ENCODE results near the gene UGGT1. TPM values are rescaled to one million over a fixed set of nuclear protein-coding genes. Genes with fewer than 3 reads are reported as not detected.

The UGGT1 gene
- total RNA-seq, 1 experiment from 2014 or later, result 51.8 TPM

- Histone ChIP-seq H3K36me3 (ENCODE audit: control insufficient read depth in 1 of 2, insufficient read depth in 2 of 2, low read length in 2 of 2) (no peaks in the 10 kb centered on the region), H2AFZ (ENCODE audit: low read depth, low read length, poor library complexity, severe bottlenecking) (no peak overlapping the region), H3K4me2 (ENCODE audit: low read length) (no peak overlapping the region), H3K27me3 (ENCODE audit: insufficient read depth, low read length) (no peaks in the 10 kb centered on the region), H3K79me2 (ENCODE audit: insufficient read depth, low read length) (no peaks in the 10 kb centered on the region), H3K9me3 (ENCODE audit: control insufficient read depth in 1 of 2, insufficient read depth in 1 of 2, low read depth in 1 of 2, low read length in 2 of 2) (no peaks in the 10 kb centered on the region), H3K9me2 (ENCODE audit: insufficient read depth) (no peaks in the 10 kb centered on the region), H3K4me1 (ENCODE audit: control insufficient read depth in 1 of 2, insufficient read depth in 2 of 2, low read length in 2 of 2) (no peaks in the 10 kb centered on the region), H3K27ac (ENCODE audit: low read depth, low read length) (no peak overlapping the region), H3K9ac (ENCODE audit: low read length) (no peak overlapping the region), H3K4me3 (replicated peaks in 1 of 2; ENCODE audit: low read depth in 1 of 2, low read length in 2 of 2) (no peak overlapping the region), H4K20me1 (ENCODE audit: insufficient read depth) (no peaks in the 10 kb centered on the region)
- intact Hi-C loops (cut with micrococcal nuclease), result loop anchor here (10.0 kb wide), 3 partner anchors 250 to 1860 kb away; partner anchors contain the start of gene HS6ST1
- ChIA-PET RAD21 (ENCODE audit: low non-redundant PET in 1 of 2, low total read pairs in 2 of 2, uncharacterized antibody in 2 of 2, unreplicated experiment in 2 of 2) (no interaction called here), CTCF (interaction anchor here (1.2 to 1.5 kb wide), 2 partner anchors 8 to 441 kb away, joined by 3 to 4 read pairs; no protein-coding TSS in a partner anchor), POLR2A (no interaction called here)
- no TSS peak for BruUV-seq (replicated peaks)
- TF ChIP-seq POLR2A (IDR thresholded peaks at IDR 0.05; ENCODE audit: borderline replicate concordance, extremely low read depth, insufficient read depth, insufficient read length) (no peak), ZBTB33 (IDR thresholded peaks at IDR 0.05; ENCODE audit: extremely low read depth, insufficient replicate concordance, low read length) (no peak)
- ATAC-seq (no peak), DNase-seq (ENCODE audit: low read depth, low spot score) (no peak)
These were observed 26.6 kb upstream of the UGGT1 start for GRCh38 chr2:128064353-128064752.

DNA sequence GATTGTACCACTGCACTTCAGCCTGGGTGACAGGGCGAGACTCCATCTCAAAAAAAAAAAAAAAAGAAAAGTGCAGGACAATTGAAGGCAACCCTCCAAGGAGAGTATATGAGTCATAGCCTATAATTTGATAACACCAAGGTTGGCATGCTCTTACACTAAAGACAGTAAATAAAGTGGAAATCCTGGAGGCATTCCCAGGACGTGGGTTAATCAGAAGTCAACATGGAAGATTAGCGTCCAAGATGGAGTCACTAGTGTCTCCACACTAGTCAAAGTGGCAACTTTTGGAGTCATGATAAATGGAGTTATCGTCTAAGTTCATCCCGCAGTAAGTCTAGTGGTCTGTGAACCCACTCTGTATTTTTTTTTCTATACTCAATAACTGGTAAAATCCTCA is 21.2 kb upstream of the UGGT1 start:
- no peak overlapping the region for H3K4me3 ChIP-seq (replicated peaks in 1 of 2; ENCODE audit: low read depth in 1 of 2, low read length in 2 of 2)
- no peaks in the 10 kb centered on the region for H3K9me3 ChIP-seq (ENCODE audit: control insufficient read depth in 1 of 2, insufficient read depth in 1 of 2, low read depth in 1 of 2, low read length in 2 of 2)
- no peak overlapping the region for H3K27ac ChIP-seq (ENCODE audit: low read depth, low read length)
- ChIA-PET RAD21 (ENCODE audit: low non-redundant PET in 1 of 2, low total read pairs in 2 of 2, uncharacterized antibody in 2 of 2, unreplicated experiment in 2 of 2) (interaction anchor here in 1 of 2 experiments (0.6 kb wide), 1 partner anchor 16 kb away, joined by 5 read pairs; no protein-coding TSS in a partner anchor), CTCF (no interaction called here), POLR2A (no interaction called here)
- no peak overlapping the region for H3K9ac ChIP-seq (ENCODE audit: low read length)
- no peak for ATAC-seq
- intact Hi-C loops (cut with micrococcal nuclease), result loop anchor here (10.0 kb wide), 3 partner anchors 245 to 1855 kb away; partner anchors contain the start of gene HS6ST1
- no peaks in the 10 kb centered on the region for H3K4me1 ChIP-seq (ENCODE audit: control insufficient read depth in 1 of 2, insufficient read depth in 2 of 2, low read length in 2 of 2)
- BruUV-seq (replicated peaks), result no TSS peak
- no peaks in the 10 kb centered on the region for H3K9me2 ChIP-seq (ENCODE audit: insufficient read depth)
- no peak overlapping the region for H2AFZ ChIP-seq (ENCODE audit: low read depth, low read length, poor library complexity, severe bottlenecking)
- no peaks in the 10 kb centered on the region for H3K79me2 ChIP-seq (ENCODE audit: insufficient read depth, low read length)
- no peaks in the 10 kb centered on the region for H3K27me3 ChIP-seq (ENCODE audit: insufficient read depth, low read length)
- H4K20me1 ChIP-seq (ENCODE audit: insufficient read depth), result no peaks in the 10 kb centered on the region
- no peak for DNase-seq (ENCODE audit: low read depth, low spot score)
- H3K36me3 ChIP-seq (ENCODE audit: control insufficient read depth in 1 of 2, insufficient read depth in 2 of 2, low read length in 2 of 2), result no peaks in the 10 kb centered on the region
- H3K4me2 ChIP-seq (ENCODE audit: low read length), result no peak overlapping the region
- TF ChIP-seq ATF3 (IDR thresholded peaks at IDR 0.05) (no peak), EZH2phosphoT487 (IDR thresholded peaks at IDR 0.05; ENCODE audit: borderline replicate concordance) (no peak), TCF7L2 (IDR thresholded peaks at IDR 0.05; ENCODE audit: borderline replicate concordance, extremely low read depth, insufficient read depth, insufficient read length) (no peak), ELF1 (IDR thresholded peaks at IDR 0.05; ENCODE audit: borderline replicate concordance, low read depth) (no peak), CTCF (IDR thresholded peaks at IDR 0.05 in 2 of 3, conservative IDR thresholded peaks at IDR 0.05 in 1 of 3; ENCODE audit: borderline replicate concordance in 1 of 3, insufficient read depth in 1 of 3, low read depth in 2 of 3, low read length in 2 of 3) (no peak), EGR1 (IDR thresholded peaks at IDR 0.05; ENCODE audit: low read depth) (no peak), MAX (IDR thresholded peaks at IDR 0.05) (no peak), CEBPB (IDR thresholded peaks at IDR 0.05; ENCODE audit: low read depth) (no peak), ZNF274 (IDR thresholded peaks at IDR 0.05; ENCODE audit: low read depth, low read length) (no peak), ZBTB33 (IDR thresholded peaks at IDR 0.05; ENCODE audit: extremely low read depth, insufficient replicate concordance, low read length) (no peak), CBX3 (IDR thresholded peaks at IDR 0.05; ENCODE audit: low read depth) (no peak), YY1 (IDR thresholded peaks at IDR 0.05; ENCODE audit: extremely low read depth, insufficient replicate concordance, low read depth, low read length) (no peak)

Measured in HCT116 (cell line).